ENCODE data around the gene CLPSL2. TPM values are rescaled to one million over a fixed set of nuclear protein-coding genes. Genes with fewer than 3 reads are reported as not detected.

The CLPSL2 gene
- total RNA-seq, 1 experiment from 2014 or later = 1.7 TPM

GRCh38 chr6:35801148-35801547, 24.8 kb downstream of the CLPSL2 start:
- DNase-seq (ENCODE audit: low read depth, low spot score) (no peak), ATAC-seq (no peak)
- Histone ChIP-seq H3K36me3 (ENCODE audit: control insufficient read depth in 1 of 2, insufficient read depth in 2 of 2, low read length in 2 of 2) (no peaks in the 10 kb centered on the region), H3K4me2 (ENCODE audit: low read length) (no peak overlapping the region), H3K9me3 (ENCODE audit: control insufficient read depth in 1 of 2, insufficient read depth in 1 of 2, low read depth in 1 of 2, low read length in 2 of 2) (no peaks in the 10 kb centered on the region), H3K79me2 (ENCODE audit: insufficient read depth, low read length) (no peaks in the 10 kb centered on the region), H3K4me3 (replicated peaks in 1 of 2; ENCODE audit: low read depth in 1 of 2, low read length in 2 of 2) (no peak overlapping the region), H4K20me1 (ENCODE audit: insufficient read depth) (no peaks in the 10 kb centered on the region), H3K4me1 (ENCODE audit: control insufficient read depth in 1 of 2, insufficient read depth in 2 of 2, low read length in 2 of 2) (peaks cover 0 to 6% of the 10 kb centered on the region in 2 experiments; a peak in 1 of 4 replicates), H3K9ac (ENCODE audit: low read length) (no peak overlapping the region), H3K27me3 (ENCODE audit: insufficient read depth, low read length) (no peaks in the 10 kb centered on the region), H3K9me2 (ENCODE audit: insufficient read depth) (no peaks in the 10 kb centered on the region), H3K27ac (ENCODE audit: low read depth, low read length) (no peak overlapping the region), H2AFZ (ENCODE audit: low read depth, low read length, poor library complexity, severe bottlenecking) (no peak overlapping the region)
- ChIA-PET CTCF (no interaction called here), RAD21 (ENCODE audit: low non-redundant PET in 1 of 2, low total read pairs in 2 of 2, uncharacterized antibody in 2 of 2, unreplicated experiment in 2 of 2) (no interaction called here), POLR2A (no interaction called here)
- intact Hi-C loops (cut with micrococcal nuclease) = no loop called here
- BruUV-seq (replicated peaks) = no TSS peak
- TF ChIP-seq ELF1 (IDR thresholded peaks at IDR 0.05; ENCODE audit: borderline replicate concordance, low read depth) = no peak
- no peak for TF ChIP-seq JUND (IDR thresholded peaks at IDR 0.05)
- no peak for TF ChIP-seq ZNF274 (IDR thresholded peaks at IDR 0.05; ENCODE audit: low read depth, low read length)
- TF ChIP-seq EGR1 (IDR thresholded peaks at IDR 0.05; ENCODE audit: low read depth) = no peak
- no peak for TF ChIP-seq SRF (IDR thresholded peaks at IDR 0.05; ENCODE audit: low read depth)
- no peak for TF ChIP-seq SP1 (IDR thresholded peaks at IDR 0.05; ENCODE audit: low read depth)
- no peak for TF ChIP-seq EZH2phosphoT487 (IDR thresholded peaks at IDR 0.05; ENCODE audit: borderline replicate concordance)
- no peak for TF ChIP-seq SIN3A (IDR thresholded peaks at IDR 0.05; ENCODE audit: low read depth)
- TF ChIP-seq EZH2 (IDR thresholded peaks at IDR 0.05) = no peak
- TF ChIP-seq REST (IDR thresholded peaks at IDR 0.05; ENCODE audit: low read depth) = no peak
- no peak for TF ChIP-seq TCF7L2 (IDR thresholded peaks at IDR 0.05; ENCODE audit: borderline replicate concordance, extremely low read depth, insufficient read depth, insufficient read length)
- no peak for TF ChIP-seq FOSL1 (IDR thresholded peaks at IDR 0.05; ENCODE audit: low read depth)
- no peak for TF ChIP-seq ATF3 (IDR thresholded peaks at IDR 0.05)
- no peak for TF ChIP-seq ZBTB33 (IDR thresholded peaks at IDR 0.05; ENCODE audit: extremely low read depth, insufficient replicate concordance, low read length)
- TF ChIP-seq MAX (IDR thresholded peaks at IDR 0.05) = no peak
